A172 (cell line): ENCODE measurements around the gene VDR. TPM values are rescaled to one million over a fixed set of nuclear protein-coding genes. Genes with fewer than 3 reads are reported as not detected.
A peak's percentile ranks its signal among the peaks of the same experiment; 100 is the strongest.
"Not testable (repeated sequence)": the region's sequence is repeated elsewhere in the genome, so short reads cannot be mapped to it uniquely, and the experiment has no call there.

Experiments
- DNase-seq: peaks from one replicate; pipeline ENCODE4 v3.0.0-alpha.2; 2015; ENCODE audit warnings: low spot score
- total RNA-seq: library from RNA; depleted of rRNA; stranded (reverse); fragments of >200 nt; shearing (Covaris generic); gene quantifications from 2 replicates; pipeline ENCODE4 v1.2.3, GENCODE V29; 2014

VDR gene
- total RNA-seq, 1 experiment from 2014 or later = 2.5 TPM

DNA sequence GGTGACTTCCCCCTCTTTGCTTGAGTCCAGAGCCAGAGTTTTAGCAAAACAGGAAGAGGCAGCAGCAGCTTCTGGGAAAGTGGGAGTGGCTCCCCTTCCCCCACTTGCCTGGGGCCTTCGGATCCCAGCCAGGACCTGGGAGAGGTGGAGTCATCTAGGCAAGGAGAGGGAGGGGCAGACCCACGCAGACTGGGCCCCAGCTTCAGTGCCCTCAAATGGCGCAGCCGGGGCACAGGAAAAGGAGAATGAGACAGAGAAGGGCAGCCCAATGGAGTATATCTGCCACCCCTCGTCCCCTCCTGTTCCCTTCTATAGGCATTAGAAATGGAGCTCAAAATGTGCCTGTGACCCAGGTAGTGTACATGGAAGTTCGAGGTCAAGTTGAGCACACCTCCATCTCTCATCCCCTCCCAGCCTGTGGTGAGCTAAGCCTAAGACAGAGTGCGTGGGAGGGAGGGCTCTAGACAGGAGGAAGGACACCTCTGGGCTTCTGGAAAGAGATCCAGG is 75.8 kb downstream of the VDR start:
- peak; percentile 52 for DNase-seq

DNA sequence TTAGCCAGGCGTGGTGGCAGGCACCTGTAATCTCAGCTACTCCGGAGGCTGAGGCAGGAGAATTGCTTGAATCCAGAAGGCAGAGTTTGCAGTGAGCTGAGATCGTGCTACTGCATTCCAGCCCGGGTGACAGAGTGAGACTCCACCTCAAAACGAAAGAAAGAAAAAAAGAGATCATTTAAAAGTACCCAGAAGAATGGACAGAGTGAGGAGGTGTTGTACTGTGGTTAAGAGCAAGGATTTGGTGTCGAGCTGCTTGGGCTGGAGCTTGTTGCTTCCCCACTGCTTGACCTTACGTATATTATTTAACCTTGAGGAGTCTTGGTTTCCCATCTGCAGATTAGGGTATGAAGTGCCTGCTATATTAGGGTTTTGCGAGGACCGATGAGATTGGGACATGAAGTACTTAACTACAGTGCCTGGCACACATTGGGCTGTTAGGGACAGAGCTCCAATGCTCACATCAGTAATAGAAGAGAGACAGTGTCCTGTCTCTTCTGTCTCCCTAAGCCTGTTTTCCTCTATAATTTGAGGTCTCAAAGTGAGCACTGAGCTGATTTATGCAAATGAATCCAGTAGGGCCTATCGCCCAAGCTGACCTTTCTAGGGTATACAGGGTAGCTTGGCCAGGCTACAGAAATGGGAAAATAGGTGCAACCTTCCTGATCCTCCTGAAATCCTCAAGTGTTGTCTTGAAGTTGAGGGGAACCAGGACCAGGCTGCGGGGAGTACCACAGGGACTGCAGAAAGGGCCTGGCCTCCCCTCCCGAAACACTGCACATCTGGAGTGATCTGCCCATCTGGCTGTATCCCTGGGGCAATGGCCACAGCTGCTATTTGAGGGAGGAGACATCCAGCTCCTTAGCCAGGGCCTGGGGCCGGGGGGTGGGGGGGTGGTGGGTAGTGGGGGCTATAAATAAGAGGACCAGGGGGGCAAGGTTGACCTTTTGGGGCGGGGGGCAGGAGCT is 76.5 kb downstream of the VDR start:
- DNase-seq = no peak

DNA sequence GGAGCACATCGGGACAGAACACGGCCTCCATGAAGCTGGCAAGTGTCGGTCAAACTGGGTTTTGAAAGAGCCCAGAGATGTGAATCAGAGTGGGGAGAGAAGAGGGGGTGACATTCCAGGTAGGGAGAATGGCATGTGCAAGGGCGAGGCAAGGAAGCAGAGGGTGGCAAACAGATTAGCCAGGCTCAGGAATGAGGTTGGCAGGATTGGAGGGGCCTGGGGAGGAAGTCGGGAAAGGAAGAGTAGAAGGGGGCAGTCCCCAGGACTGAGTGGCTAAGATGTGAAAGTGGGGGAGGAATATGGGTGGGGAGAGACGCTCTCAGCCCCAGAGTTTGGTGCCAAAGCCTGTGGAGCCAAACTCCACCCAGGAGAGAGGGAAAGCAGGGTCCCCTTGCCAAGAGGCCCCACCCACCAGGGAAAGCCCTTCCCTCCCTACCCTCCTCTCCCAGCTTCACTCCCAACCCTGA is 79.6 kb downstream of the VDR start:
- DNase-seq = peak; percentile 27

DNA sequence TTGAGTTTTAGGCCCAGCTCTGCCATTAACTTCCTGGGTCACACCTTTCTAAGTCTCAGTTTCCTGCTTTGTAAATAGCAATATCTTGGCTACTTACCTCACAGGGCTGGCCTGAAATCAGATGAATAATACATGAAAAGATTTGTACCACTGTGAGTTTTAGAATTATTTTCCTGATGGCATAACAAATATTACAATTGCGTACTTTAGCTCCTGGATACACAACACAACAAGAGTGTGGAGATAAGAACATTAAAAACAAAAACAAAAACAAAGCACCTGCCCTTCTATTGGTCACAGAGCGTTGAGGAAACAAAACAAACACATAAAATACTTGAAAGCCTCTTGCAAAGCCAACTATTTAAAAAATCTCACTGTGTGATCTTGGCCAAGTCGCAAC is 80.2 kb downstream of the VDR start:
- no peak for DNase-seq

DNA sequence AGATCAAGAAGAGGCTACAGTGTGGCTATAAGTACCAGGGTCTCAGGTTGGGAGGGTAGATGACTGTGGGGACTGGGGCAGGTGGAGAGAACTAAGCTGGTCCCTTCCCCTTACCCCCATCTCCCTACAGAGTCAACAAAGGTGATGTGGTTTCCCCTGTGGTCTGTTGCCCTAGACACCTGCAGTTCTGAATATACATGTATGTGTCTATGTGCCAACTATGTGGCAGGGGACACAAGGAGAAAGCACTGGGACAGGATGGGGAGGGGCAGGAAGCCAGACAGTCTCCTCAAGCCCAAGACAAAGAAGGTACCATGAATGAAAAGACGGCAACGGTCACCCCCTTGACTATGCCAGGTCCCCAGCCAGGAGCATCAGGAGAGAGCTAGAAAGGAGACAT is 80.6 kb downstream of the VDR start:
- DNase-seq = no peak

DNA sequence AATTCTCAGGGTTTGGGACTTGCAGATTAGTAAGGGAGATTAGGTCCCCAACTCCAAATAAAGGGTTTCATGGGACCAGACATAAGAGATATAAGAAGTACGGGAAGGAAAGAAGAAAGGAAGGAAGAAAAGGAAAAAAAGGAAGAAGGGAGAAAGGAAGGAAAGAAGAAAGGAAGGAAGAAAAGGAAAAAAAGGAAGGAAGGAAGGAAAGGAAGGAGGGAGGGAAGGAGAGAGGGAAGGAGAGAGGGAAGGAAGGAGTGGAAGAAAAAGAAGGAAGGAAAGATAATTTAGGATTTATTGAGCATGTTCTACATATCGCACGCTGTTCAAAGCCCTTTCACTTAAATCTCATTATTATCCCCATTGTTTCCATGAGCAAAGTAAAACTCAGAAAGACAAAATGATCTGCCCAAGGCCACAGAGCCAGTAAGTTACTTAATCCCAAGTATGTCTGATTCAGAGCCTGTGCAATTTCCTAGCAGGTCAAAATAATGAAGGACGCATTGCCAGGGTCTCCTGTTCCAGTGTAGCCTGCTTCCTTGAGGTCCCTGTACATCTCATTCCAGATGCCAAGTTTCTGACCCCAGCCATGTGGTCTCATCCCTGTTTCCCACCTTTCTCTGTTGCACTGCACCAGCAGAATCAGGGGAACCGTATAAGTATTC is 81.2 kb downstream of the VDR start:
- DNase-seq = no peak

DNA sequence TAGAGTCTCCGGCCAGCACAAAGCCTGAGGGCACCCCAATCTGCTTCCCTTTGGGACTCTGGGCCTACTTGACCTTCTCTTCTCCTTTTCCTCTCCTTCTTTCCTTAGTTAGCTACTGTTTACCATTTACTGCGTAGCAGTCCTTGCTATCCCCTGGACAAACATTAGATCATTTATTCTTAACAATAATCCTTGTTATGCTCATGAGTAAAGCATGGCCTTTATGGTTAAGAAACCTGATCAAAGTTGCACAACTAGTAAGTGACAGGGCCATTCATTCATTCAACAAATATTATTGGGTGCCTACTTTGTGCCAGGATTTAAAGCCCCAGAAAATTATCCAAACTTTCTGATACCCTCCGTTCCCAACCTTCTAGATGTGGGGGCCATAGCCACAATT is 81.9 kb downstream of the VDR start:
- DNase-seq = no peak

DNA sequence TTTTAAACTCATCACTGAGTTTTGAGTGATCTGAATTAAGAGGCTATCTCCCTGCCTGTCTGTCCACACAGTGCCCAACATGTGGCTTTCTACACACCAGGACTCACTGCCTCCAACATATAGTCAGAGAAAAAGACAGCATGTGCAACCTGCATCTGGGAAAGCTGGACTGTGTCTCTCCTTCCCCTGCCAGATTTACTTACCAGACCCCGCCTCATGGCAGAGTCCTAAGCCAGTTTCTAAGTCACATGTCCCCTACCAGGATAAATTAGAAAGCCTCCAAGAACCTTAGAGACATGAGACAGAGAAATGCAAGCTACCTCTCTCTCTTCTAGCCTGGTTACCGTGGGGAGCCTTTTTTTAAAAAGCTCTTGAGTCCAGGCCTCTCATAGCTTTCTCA is 82.4 kb downstream of the VDR start:
- DNase-seq = no peak

DNA sequence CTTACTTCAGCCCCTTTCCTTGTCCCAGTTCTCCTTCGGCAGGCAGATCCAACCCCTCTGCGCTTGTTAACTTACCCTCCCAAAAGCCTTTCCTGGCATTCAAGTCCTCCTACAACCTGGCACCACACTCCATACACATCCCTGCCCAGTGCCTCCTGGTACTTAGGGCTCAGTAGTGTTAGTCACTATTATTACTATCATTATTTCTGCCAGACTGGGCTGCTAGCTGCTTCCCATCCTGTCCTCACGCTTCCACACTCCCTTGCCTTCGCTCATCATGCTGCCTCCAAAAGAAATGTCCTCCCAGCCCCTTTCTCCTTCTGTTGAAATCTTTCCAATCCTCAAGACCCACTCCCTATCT is 83.5 kb downstream of the VDR start:
- DNase-seq = no peak

DNA sequence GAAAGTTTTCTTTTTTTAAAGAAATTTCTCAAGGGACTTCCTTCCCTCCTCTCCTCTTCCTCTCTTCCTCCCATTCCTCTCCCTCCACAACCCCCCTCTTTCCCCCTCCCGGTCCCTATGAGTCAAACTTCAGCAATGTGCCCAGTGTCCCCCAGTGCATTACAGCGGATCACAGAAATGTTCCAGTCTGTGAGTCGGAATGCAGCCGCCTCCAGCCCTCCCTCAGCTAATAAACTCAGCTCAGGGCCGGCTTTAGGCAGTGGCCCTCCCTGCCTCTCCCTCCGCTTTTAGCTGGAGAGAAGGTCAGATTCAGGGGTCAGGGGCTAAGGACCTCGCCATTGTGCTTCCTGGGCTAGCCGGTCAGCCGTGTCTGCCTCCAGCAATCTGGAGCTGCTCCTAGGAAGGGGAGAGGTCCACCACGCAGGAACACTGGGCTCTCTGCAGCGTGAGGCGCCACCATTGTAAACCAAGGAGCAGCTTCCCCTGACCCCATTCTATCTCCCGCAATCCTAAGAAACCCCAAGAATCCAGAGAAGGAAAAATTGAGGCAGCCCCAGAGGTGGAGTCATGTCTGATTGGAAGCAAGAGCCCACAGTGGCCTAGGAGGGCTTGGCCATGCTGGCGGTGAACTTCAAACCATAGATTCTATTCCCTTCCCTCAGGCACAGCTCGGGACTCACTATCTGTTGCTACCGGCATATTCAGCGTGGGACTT is 84.0 kb downstream of the VDR start:
- DNase-seq = peak; percentile 94

DNA sequence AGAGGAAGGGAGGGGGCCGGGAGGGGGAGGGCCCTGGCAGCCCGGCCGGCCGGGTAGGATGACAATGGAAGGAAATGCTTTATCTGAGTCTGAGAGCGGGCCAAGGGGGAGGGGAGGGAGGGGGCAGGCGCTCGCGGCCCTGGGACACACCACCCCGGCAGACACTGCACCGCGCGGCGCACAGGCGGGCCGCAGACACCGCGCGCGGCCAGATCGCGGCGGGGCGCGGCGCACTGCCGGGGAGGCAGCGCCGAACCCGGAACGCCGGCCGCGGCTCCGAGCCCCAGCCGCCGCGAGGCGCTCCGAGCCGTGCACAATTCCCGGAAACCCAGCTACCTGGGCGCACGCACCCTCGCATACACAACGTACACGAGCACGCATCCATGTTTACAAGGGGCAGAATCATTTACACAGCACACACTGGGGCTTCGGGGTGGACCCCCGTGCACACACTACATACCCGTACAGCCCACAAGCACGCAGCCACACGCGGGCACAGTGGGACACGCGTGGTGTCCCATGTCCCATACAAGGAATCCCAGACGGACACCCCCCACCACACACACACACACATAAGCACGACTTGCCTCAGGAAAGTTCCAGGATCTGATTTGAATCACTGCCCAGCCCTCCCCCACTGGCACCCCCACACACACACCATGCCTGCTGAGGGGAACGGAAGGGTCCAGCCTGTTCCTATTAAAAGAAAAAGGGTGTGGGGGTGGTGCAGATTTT is 84.7 kb downstream of the VDR start, which contains the start of gene HDAC7:
HDAC7 (minus strand) TSS at position 8 of the 735 bp plus-strand sequence. CDS start 118 bp downstream, outside the sequence.
- peak; percentile 66 for DNase-seq

DNA sequence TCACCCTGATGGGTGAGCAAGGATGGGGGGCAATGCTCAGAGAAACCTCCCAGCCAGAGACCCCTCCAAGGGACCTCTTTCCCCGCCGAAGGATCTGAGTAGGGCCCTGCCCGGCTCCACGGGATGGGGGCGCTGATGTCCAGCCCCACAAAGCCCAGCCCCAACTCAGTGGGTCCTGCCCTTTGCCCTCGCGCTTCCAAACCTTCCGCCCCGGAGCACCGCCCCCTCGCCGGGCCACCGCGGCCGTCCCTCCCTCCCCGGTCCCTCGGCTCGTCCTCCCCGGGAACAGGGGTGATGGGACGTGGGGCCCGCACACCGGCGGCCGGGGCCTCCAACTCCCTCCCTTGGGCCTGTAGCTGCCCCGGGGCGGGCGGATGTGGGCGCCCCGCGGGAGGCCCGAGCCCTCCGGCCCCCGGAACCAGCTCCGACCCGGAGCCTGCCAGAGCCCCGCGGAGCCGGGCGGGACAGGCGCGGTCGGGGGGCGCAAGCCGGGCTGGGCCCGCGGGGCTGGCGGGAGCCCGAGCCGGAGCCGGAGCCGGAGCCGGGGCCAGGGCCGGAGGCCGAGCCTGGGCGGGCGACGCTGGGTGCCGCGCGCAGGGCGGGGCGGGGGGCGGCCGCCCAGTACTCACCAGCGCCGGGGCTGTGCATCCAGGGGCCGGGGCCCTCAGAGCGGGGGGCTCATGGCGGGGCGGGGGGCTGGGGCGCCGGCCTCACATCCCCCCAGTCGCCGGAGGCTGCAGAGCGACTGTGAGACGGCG is 85.5 kb downstream of the VDR start:
- peak; percentile 16 for DNase-seq

DNA sequence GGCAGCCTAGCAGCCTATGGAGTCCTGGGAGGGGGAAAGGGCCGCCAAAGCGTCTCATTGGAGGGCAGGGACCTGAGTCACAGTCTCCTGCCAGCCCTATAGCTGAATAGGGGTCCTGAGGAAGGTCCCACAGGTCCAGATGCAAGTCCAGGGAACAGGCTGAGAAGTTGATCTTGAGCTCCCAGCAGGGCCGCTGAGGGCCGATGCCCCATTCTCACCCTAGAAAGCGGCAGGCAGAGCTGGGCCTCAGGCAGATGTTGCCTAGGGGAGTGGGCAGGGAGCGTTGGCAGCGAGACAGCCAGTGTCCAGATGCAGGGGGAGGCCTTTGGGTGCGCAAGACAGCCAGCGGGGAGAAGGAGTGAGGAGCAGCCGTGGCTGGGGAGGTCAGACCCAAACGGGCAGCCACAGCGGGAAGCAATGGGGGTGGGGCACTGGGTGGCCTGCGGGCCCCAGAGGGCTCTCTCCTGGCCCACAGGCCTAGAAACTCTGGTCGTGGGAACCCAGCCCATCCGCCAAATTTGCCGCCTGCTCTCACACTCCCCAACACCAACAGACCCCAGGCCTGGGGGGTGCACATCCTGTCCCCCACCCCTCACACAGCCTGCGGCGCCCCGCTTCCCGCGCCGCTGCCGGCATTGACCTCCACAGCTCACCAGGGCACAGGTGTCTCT is 86.2 kb downstream of the VDR start:
- peak; percentile 29 for DNase-seq

DNA sequence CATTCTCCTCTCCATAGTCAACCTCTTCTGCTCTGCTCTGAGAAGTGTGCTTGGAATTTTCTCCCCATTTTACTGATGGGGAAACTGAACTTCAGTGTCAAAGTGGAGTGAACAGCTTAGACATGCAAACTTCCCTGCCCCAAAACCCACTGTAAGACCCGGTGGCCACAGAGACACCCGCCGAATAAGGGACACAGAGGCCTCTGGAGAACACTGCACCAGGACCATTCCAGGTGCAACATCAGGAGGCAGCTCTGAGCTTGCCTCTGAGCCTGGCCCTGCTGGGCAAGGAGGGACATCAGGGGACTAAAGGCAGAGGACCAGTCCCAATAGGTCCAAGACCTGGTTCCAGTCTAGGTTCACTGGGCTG is 86.8 kb downstream of the VDR start:
- DNase-seq = no peak

DNA sequence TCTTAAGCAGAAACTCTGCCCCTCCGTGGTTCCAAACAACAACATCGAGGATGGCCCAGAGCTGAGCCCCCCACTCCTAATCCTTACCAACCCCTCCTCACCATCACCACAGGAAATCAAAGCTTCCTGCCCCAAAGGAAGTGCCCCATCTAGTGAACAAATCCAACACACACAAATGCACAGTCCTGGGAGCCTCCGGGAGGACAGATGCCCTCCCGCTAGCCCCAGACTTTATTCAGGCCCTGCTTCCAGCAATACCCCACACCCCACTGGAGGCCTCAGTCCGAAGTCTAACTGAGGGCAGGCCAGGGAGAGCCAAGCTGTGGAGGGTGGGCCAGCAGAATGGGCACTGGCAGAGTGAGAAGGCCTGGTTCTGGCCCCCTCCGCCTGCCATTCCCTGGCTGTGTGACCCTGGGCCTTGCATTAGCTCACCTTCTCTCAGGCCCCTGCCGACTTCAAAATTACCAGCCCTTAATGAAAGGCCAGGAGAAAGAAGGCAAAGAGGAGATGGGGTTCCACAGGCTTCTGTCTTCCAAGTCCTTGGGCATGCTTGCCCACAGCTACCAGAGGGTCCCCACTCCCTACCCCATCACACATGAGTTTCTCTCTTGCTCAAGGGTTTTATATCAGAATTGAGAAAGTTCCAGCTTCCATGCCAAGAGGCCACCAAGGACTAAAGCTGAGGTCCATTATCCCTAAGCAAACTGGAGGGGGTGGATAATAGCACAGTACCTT is 87.4 kb downstream of the VDR start:
- no peak for DNase-seq

DNA sequence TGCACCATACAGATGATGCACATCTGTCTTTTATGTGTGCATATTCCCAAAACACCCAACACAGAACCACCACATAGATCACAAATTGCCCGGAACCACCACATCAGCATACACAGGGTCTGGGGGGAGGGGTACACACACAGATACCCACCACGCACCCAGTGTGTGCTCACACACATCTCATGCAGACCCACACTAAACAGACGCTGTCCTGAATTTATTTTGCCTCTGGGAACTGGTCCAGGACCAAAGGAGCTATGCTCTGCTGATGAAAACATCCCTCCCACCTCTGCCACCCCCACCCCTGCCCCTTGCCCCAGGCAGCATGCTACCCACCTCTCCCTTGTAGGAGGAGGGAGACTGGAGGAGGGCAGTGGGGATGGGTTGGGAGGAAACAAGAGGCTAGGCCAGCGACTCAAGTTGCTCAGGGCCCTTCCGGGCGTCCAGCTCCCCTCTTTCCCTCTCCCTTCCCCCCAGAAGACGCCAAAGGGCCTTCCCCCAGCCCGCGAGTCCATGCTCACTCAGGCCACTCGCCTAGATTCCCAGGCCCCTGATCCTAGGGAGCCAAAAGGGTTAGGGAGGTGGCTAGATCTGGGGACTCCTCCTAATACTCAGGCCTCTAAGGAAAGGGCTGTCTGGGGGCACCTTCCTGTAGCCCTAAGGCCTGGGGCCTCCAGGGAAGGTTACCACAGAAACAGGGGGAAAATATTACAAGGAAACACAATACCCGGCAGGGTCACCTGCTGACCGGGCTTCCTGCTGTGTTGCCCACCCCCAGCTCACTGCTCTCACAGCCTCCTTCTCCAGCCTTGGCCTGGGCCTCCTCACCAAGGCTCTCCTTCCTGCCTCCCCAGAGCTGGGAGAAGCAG is 88.2 kb downstream of the VDR start:
- DNase-seq = no peak

DNA sequence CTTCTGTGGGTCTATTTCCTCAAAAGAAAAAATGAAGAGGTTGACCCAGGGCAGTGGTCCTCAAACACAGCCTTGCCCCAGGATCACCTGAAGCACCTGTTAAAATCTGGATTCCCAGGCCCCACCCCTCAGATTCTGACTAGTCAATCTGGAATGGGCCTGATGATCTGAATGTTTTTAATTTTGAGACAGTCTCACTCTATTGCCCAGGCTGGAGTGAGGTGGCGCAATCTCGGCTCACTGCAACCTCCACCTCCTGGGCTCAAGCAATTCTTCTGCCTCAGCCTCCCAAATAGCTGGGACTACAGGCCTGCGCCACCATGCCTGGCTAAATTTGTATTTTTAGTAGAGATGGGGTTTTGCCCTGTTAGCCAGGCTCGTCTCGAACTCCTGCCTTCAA is 89.3 kb downstream of the VDR start:
- DNase-seq = not testable (repeated sequence)

DNA sequence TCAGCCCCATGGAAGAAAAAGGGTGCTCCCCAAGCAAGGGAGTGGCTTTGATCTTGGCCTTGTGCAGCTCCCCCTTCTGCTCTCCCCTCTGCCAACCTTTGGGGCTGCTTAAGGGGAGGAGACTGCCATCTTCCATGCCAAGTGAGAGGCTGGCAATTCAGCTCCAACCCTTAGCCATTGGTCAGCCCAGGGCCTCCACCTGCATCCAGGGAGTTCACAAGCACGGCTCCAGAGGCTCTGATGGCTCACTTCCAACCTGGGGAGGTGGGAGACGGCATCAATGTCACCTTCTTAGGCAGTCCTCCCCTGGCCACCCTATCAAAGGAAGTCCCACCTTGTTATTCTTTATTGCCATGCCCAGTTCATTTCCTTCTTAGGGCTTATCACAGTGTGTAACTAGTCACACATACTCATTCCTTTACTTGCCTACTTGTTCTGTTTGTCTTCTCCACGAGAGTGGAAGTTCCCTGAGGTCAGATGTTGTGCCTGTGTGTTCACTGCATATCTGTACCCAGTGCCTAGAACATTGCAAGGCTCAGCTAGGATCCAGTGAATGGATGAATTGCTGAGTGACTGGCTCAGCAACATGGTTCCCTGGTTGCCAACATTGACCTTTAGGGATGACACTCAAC is 90.1 kb downstream of the VDR start:
- DNase-seq = no peak
